Neural cell (in vitro differentiated cells): ENCODE measurements around the gene SLC6A19. TPM values are rescaled to one million over a fixed set of nuclear protein-coding genes. Genes with fewer than 3 reads are reported as not detected.

Experiments used
- H2AFZ ChIP-seq: fragments of 200-600, 300-800 bp; sonication (generic), shearing (Covaris generic); 2 replicates; pipeline ENCODE4 v1.6.0; 2014; ENCODE audit warnings: low read depth, mild to moderate bottlenecking, antibody characterized with exemption, low read length, moderate library complexity
- H3F3A ChIP-seq: fragments of 200-600 bp; shearing (Covaris generic); 2 replicates; pipeline ENCODE4 v1.6.1; 2016; ENCODE audit warnings: mild to moderate bottlenecking, moderate library complexity, mixed read lengths, antibody characterized with exemption, low read length; ENCODE audit not compliant: insufficient read depth, poor library complexity, severe bottlenecking
- H3K27ac ChIP-seq: fragments of 200-600, 300-800 bp; sonication (generic), shearing (Covaris generic); 2 replicates; pipeline ENCODE4 v1.5.1; 2014; ENCODE audit warnings: mild to moderate bottlenecking, low read length, moderate library complexity
- H3K27me3 ChIP-seq: fragments of 300-800, 200-600 bp; sonication (generic), shearing (Covaris generic); 2 replicates; pipeline ENCODE4 v1.6.0; 2014; ENCODE audit warnings: mild to moderate bottlenecking, low read depth, low read length, moderate library complexity; ENCODE audit not compliant: insufficient read depth
- H3K36me3 ChIP-seq: fragments of 300-800, 200-600 bp; sonication (generic), shearing (Covaris generic); 2 replicates; pipeline ENCODE4 v1.5.1; 2014; ENCODE audit warnings: mild to moderate bottlenecking, antibody characterized with exemption, low read length, moderate library complexity; ENCODE audit not compliant: insufficient read depth
- H3K4me2 ChIP-seq: fragments of 300-800, 200-600 bp; sonication (generic), shearing (Covaris generic); 2 replicates; pipeline ENCODE4 v1.6.0; 2014; ENCODE audit warnings: mild to moderate bottlenecking, low read length
- H3K4me3 ChIP-seq: fragments of 300-800, 200-600 bp; sonication (generic), shearing (Covaris generic); 2 replicates; pipeline ENCODE4 v1.5.1; 2014; ENCODE audit warnings: mild to moderate bottlenecking, low read length, moderate library complexity
- H3K79me2 ChIP-seq: fragments of 200-600 bp; shearing (Covaris generic); replicated peaks from 2 replicates; pipeline ENCODE4 v1.6.0; 2014; ENCODE audit warnings: mild to moderate bottlenecking, low read length, moderate library complexity; ENCODE audit not compliant: insufficient read depth
- H3K9ac ChIP-seq: fragments of 300-800, 200-600 bp; sonication (generic), shearing (Covaris generic); 2 replicates; pipeline ENCODE4 v1.6.1; 2016; ENCODE audit warnings: mild to moderate bottlenecking, low read length, mixed read lengths
- H3K9me2 ChIP-seq: fragments of 200-600 bp; shearing (Covaris generic); 2 replicates; pipeline ENCODE4 v1.6.1; 2016; ENCODE audit warnings: mild to moderate bottlenecking, low read length, mixed read lengths; ENCODE audit not compliant: insufficient read depth
- H3K9me3 ChIP-seq: fragments of 200-600, 300-800 bp; sonication (generic), shearing (Covaris generic); 2 replicates; pipeline ENCODE4 v1.6.1; 2016; ENCODE audit warnings: mild to moderate bottlenecking, mixed run types, low read length, moderate library complexity, mixed read lengths
- H4K20me1 ChIP-seq: fragments of 200-600 bp; shearing (Covaris generic); 2 replicates; pipeline ENCODE4 v1.6.1; 2016; ENCODE audit warnings: mild to moderate bottlenecking, mixed run types; ENCODE audit not compliant: insufficient read depth
- CTCF ChIP-seq: fragments of 450-650 bp; IDR thresholded peaks from 2 replicates; pipeline ENCODE4 v1.5.1; 2014; ENCODE audit warnings: antibody characterized with exemption, mild to moderate bottlenecking, moderate library complexity; ENCODE audit not compliant: poor library complexity, severe bottlenecking
- EP300 ChIP-seq: fragments of 450-650 bp; conservative IDR thresholded peaks from 2 replicates; pipeline ENCODE4 v1.6.1; 2014; ENCODE audit warnings: antibody characterized with exemption, mild to moderate bottlenecking, moderate library complexity; ENCODE audit not compliant: poor library complexity, severe bottlenecking
- EZH2 ChIP-seq: fragments of 200-600, 300-800 bp; shearing (Covaris generic), sonication (generic); IDR thresholded peaks from 2 replicates; pipeline ENCODE4 v1.6.1; 2014; ENCODE audit warnings: antibody characterized with exemption, low read length, borderline replicate concordance, mild to moderate bottlenecking; ENCODE audit not compliant: insufficient read depth, poor library complexity, severe bottlenecking
- MXI1 ChIP-seq: fragments of 450-650 bp; conservative IDR thresholded peaks from 2 replicates; pipeline ENCODE4 v1.6.1; 2014; ENCODE audit warnings: antibody characterized with exemption, mild to moderate bottlenecking; ENCODE audit not compliant: poor library complexity, severe bottlenecking
- POLR2AphosphoS5 ChIP-seq: IDR thresholded peaks from 2 replicates; pipeline ENCODE4 v1.6.1; 2012
- RAD21 ChIP-seq: fragments of 450-650 bp; conservative IDR thresholded peaks from 2 replicates; pipeline ENCODE4 v1.6.1; 2014; ENCODE audit warnings: antibody characterized with exemption, mild to moderate bottlenecking, moderate library complexity
- REST ChIP-seq: IDR thresholded peaks from 2 replicates; pipeline ENCODE4 v1.6.1; 2012; ENCODE audit warnings: borderline replicate concordance
- SMC3 ChIP-seq: fragments of 450-650 bp; conservative IDR thresholded peaks from 2 replicates; pipeline ENCODE4 v1.6.1; 2014; ENCODE audit warnings: antibody characterized with exemption, mild to moderate bottlenecking, moderate library complexity; ENCODE audit not compliant: poor library complexity
- TAF1 ChIP-seq: IDR thresholded peaks from 2 replicates; pipeline ENCODE4 v1.6.1; 2012; ENCODE audit warnings: low read depth
- polyA plus RNA-seq: library from polyadenylated mRNA; depleted of rRNA; stranded (reverse); fragments of >200 nt; gene quantifications from 2 replicates; pipeline ENCODE4 v1.2.3, GENCODE V29; 2014

The SLC6A19 gene
- polyA plus RNA-seq, 1 donor from 2014 or later: not detected

- no peak overlapping the region for H3K4me3 ChIP-seq
- H3K9me3 ChIP-seq: no peaks in the 10 kb centered on the region
- no peak overlapping the region for H3K27ac ChIP-seq
- no peak overlapping the region for H3K4me2 ChIP-seq
- H4K20me1 ChIP-seq: no peaks in the 10 kb centered on the region
- H3K9me2 ChIP-seq: no peaks in the 10 kb centered on the region
- H2AFZ ChIP-seq: no peak overlapping the region
- TF ChIP-seq REST (no peak), TAF1 (no peak), RAD21 (no peak), CTCF (no peak), SMC3 (no peak), EZH2 (no peak), EP300 (no peak), POLR2AphosphoS5 (no peak), MXI1 (no peak)
- no peak overlapping the region for H3K9ac ChIP-seq
- H3F3A ChIP-seq: no peaks in the 10 kb centered on the region
- no peaks in the 10 kb centered on the region for H3K79me2 ChIP-seq
- H3K27me3 ChIP-seq: peaks cover 16% of the 10 kb centered on the region
- no peaks in the 10 kb centered on the region for H3K36me3 ChIP-seq
Observed at GRCh38 chr5:1159774-1160406, 41.5 kb upstream of the SLC6A19 start.

- H3K9me3 ChIP-seq: no peaks in the 10 kb centered on the region
- H3K4me2 ChIP-seq: no peak overlapping the region
- H3K4me3 ChIP-seq: no peak overlapping the region
- no peak overlapping the region for H3K9ac ChIP-seq
- H3K27me3 ChIP-seq: peaks cover 8% of the 10 kb centered on the region
- H3K79me2 ChIP-seq: no peaks in the 10 kb centered on the region
- H3K36me3 ChIP-seq: no peaks in the 10 kb centered on the region
- TF ChIP-seq MXI1 (no peak), EZH2 (no peak), RAD21 (no peak), EP300 (no peak), POLR2AphosphoS5 (no peak), TAF1 (no peak), SMC3 (no peak), REST (no peak), CTCF (no peak)
- no peak overlapping the region for H3K27ac ChIP-seq
- no peaks in the 10 kb centered on the region for H4K20me1 ChIP-seq
- no peak overlapping the region for H2AFZ ChIP-seq
- no peaks in the 10 kb centered on the region for H3K9me2 ChIP-seq
- no peaks in the 10 kb centered on the region for H3F3A ChIP-seq
Observed at GRCh38 chr5:1161108-1161832, 40.1 kb upstream of the SLC6A19 start.
